Measurements from ENCODE around the gene HMCN1.

Gene HMCN1

DNA sequence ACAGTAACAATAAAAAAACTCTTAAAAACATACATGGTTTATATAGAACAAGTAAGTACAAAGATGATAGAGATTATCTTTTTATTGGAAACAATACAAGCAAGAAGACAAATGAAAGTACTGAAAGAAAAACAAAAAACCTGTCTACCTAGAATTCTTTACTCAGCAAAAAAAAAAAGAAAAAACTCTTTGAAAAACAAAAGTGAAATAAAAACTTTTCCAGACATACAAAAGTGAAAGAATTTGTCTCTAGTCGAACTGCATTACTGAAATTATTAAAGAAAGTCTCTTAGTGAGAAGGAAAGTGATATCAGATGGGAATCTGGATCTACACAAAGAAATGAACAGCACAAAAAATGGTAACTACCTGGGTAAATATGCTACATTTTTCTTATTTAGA lies 2.7 kb upstream of the HMCN1 start:
- no peak overlapping the region for H3K4ac ChIP-seq (ENCODE audit: low read depth, low read length)
- H2AFZ ChIP-seq (ENCODE audit: insufficient read depth, low read length, poor library complexity): no peak overlapping the region
- H3K27ac ChIP-seq (ENCODE audit: low read depth, low read length): no peak overlapping the region
- H3K4me1 ChIP-seq (ENCODE audit: control insufficient read depth in 1 of 2, insufficient read depth in 2 of 2, low read length in 2 of 2): peaks cover 0 to 4% of the 10 kb centered on the region in 2 experiments
- H3K18ac ChIP-seq (ENCODE audit: low read length): no peak overlapping the region
- no peak overlapping the region for H3K23ac ChIP-seq (ENCODE audit: low read length)
- peak in 1 of 2 donors; percentile 51 for DNase-seq
- no peak overlapping the region for H4K91ac ChIP-seq (ENCODE audit: low read depth, low read length)
- no peak overlapping the region for H2AK5ac ChIP-seq (ENCODE audit: low read length)
- no peaks in the 10 kb centered on the region for H3K27me3 ChIP-seq (ENCODE audit: insufficient read depth, low read length)
- H2BK5ac ChIP-seq (ENCODE audit: low read depth, low read length, poor library complexity): no peak overlapping the region
- no peaks in the 10 kb centered on the region for H3K79me2 ChIP-seq (ENCODE audit: control insufficient read depth, insufficient read depth, low read length, poor library complexity)
- H3K4me3 ChIP-seq (ENCODE audit: low read depth, low read length): no peak overlapping the region
- no peak overlapping the region for H2BK12ac ChIP-seq (ENCODE audit: low read length)
- no peaks in the 10 kb centered on the region for H3K9me3 ChIP-seq (ENCODE audit: insufficient read depth, low read depth, low read length)
- no peak overlapping the region for H3K9ac ChIP-seq (ENCODE audit: low read length)
- H3K14ac ChIP-seq (ENCODE audit: low read length): no peak overlapping the region
- H2BK120ac ChIP-seq (ENCODE audit: insufficient read depth, low read length, poor library complexity): no peak overlapping the region
- no peak overlapping the region for H4K8ac ChIP-seq (ENCODE audit: low read depth, low read length)
- no peaks in the 10 kb centered on the region for H3K36me3 ChIP-seq (ENCODE audit: control insufficient read depth in 1 of 2, insufficient read depth in 2 of 2, low read length in 2 of 2)
- no CpG with 5 or more reads among the region's 1 CpG for WGBS (ENCODE audit: extremely low coverage, insufficient coverage, insufficient read length)
- H3K79me1 ChIP-seq (ENCODE audit: low read length): peaks cover 7% of the 10 kb centered on the region
- H3K4me2 ChIP-seq (ENCODE audit: low read length): no peak overlapping the region
- H4K12ac ChIP-seq (ENCODE audit: low read depth, low read length): no peak overlapping the region

DNA sequence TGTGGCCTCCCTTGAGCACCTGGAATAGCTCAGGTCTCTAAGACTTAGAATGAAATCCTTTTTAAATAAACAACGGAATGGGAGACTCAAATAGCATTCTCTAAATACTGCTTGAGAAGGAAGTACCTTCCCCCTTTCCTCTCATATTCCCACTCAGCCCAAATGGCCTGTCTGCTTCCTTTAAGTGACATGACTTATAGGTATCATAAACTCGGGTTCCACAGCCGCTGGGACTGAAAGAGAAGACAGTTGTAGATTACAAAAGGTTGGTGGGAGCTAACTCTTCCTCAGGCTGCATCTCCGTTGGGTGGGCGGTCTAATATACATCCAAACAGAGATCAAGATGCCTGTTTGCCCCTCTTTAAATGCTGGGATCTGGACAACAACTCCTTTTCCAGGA lies 1.2 kb upstream of the HMCN1 start:
- Histone ChIP-seq H3K27ac (ENCODE audit: low read depth, low read length) (no peak overlapping the region), H4K12ac (ENCODE audit: low read depth, low read length) (no peak overlapping the region), H3K36me3 (ENCODE audit: control insufficient read depth in 1 of 2, insufficient read depth in 2 of 2, low read length in 2 of 2) (no peaks in the 10 kb centered on the region), H3K4ac (ENCODE audit: low read depth, low read length) (no peak overlapping the region), H2AK5ac (ENCODE audit: low read length) (no peak overlapping the region), H2BK5ac (ENCODE audit: low read depth, low read length, poor library complexity) (no peak overlapping the region), H3K4me1 (ENCODE audit: control insufficient read depth in 1 of 2, insufficient read depth in 2 of 2, low read length in 2 of 2) (peaks cover 0 to 4% of the 10 kb centered on the region in 2 experiments), H3K27me3 (ENCODE audit: insufficient read depth, low read length) (no peaks in the 10 kb centered on the region), H3K4me3 (ENCODE audit: low read depth, low read length) (no peak overlapping the region), H3K23ac (ENCODE audit: low read length) (no peak overlapping the region), H4K91ac (ENCODE audit: low read depth, low read length) (no peak overlapping the region), H3K4me2 (ENCODE audit: low read length) (no peak overlapping the region), H2BK12ac (ENCODE audit: low read length) (no peak overlapping the region), H3K79me2 (ENCODE audit: control insufficient read depth, insufficient read depth, low read length, poor library complexity) (no peaks in the 10 kb centered on the region), H3K18ac (ENCODE audit: low read length) (no peak overlapping the region), H4K8ac (ENCODE audit: low read depth, low read length) (no peak overlapping the region), H3K9ac (ENCODE audit: low read length) (no peak overlapping the region), H2AFZ (ENCODE audit: insufficient read depth, low read length, poor library complexity) (no peak overlapping the region), H3K9me3 (ENCODE audit: insufficient read depth, low read depth, low read length) (no peaks in the 10 kb centered on the region), H3K14ac (ENCODE audit: low read length) (no peak overlapping the region), H2BK120ac (ENCODE audit: insufficient read depth, low read length, poor library complexity) (no peak overlapping the region), H3K79me1 (ENCODE audit: low read length) (peaks cover 7% of the 10 kb centered on the region)
- no peak for DNase-seq
- WGBS (ENCODE audit: extremely low coverage, insufficient coverage, insufficient read length): no CpG with 5 or more reads among the region's 5 CpGs

DNA sequence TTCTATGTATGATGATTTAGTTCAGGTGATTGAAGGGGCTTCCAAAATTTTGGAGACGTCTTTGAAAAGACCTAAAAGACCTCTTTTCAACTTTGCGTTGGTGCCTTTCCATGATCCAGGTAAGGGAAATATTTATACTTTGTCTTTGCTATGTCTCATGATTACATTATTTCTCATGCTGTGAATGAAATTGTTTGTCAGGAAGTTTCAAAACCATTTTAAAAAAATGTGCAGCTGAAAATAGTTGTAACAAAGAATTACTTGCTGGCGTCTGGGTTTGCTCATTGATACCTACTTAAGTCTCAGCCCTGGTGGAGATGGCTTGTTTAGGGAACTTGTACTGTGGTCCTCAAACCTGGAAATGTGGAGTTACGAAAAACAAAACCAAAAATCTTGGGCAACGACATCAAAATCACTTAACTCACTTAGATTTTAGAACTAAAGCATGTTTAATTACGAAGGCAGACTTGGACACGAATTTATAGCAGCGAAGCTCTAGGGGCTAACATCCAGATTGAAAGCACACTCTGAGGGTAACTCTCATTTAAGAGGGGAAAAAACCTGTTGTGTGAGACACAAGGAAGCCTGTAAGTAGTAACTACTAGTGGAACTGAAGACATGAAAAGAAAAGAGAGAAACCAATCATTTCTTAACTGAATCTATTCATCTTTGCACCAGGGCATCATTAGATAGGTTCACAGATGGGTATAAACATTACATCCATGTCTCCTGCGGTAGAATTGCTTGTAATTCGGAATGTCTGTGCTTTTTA lies 924 bp downstream of the HMCN1 start:
- peak; percentile 6 to 67 for DNase-seq
- Histone ChIP-seq H3K79me2 (ENCODE audit: control insufficient read depth, insufficient read depth, low read length, poor library complexity) (no peaks in the 10 kb centered on the region), H3K4me1 (ENCODE audit: control insufficient read depth in 1 of 2, insufficient read depth in 2 of 2, low read length in 2 of 2) (peaks cover 0 to 4% of the 10 kb centered on the region in 2 experiments), H3K9ac (ENCODE audit: low read length) (no peak overlapping the region), H3K36me3 (ENCODE audit: control insufficient read depth in 1 of 2, insufficient read depth in 2 of 2, low read length in 2 of 2) (no peaks in the 10 kb centered on the region), H2AK5ac (ENCODE audit: low read length) (no peak overlapping the region), H4K91ac (ENCODE audit: low read depth, low read length) (no peak overlapping the region), H3K27ac (ENCODE audit: low read depth, low read length) (no peak overlapping the region), H3K9me3 (ENCODE audit: insufficient read depth, low read depth, low read length) (no peaks in the 10 kb centered on the region), H3K4ac (ENCODE audit: low read depth, low read length) (no peak overlapping the region), H2AFZ (ENCODE audit: insufficient read depth, low read length, poor library complexity) (no peak overlapping the region), H3K14ac (ENCODE audit: low read length) (no peak overlapping the region), H2BK5ac (ENCODE audit: low read depth, low read length, poor library complexity) (no peak overlapping the region), H4K8ac (ENCODE audit: low read depth, low read length) (no peak overlapping the region), H2BK12ac (ENCODE audit: low read length) (no peak overlapping the region), H3K27me3 (ENCODE audit: insufficient read depth, low read length) (no peaks in the 10 kb centered on the region), H2BK120ac (ENCODE audit: insufficient read depth, low read length, poor library complexity) (no peak overlapping the region), H3K18ac (ENCODE audit: low read length) (no peak overlapping the region), H3K4me2 (ENCODE audit: low read length) (peak overlapping the region; percentile 94), H3K23ac (ENCODE audit: low read length) (no peak overlapping the region), H3K4me3 (ENCODE audit: low read depth, low read length) (no peak overlapping the region), H4K12ac (ENCODE audit: low read depth, low read length) (no peak overlapping the region), H3K79me1 (ENCODE audit: low read length) (peaks cover 7% of the 10 kb centered on the region)
- WGBS (ENCODE audit: extremely low coverage, insufficient coverage, insufficient read length): no CpG with 5 or more reads among the region's 10 CpGs

DNA sequence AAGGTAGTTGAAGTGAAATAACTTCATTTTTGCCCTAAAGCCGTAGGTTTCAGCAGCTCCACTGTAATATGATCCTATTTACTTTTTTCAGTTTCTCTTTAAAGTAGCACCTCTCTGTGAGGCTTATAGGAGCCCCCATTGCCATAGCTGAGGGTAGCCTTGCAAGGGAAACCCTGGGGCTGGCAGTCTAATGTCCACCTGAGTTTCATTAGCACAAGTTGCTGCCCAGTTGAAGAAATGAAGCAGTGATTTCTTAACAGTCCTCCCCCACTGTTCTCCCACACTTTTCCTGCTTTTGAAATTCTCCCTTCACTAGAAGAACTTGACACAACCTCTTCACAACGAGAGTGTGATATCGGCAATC lies 1.5 kb downstream of the HMCN1 start:
- Histone ChIP-seq H2AFZ (ENCODE audit: insufficient read depth, low read length, poor library complexity) (no peak overlapping the region), H3K27ac (ENCODE audit: low read depth, low read length) (no peak overlapping the region), H4K12ac (ENCODE audit: low read depth, low read length) (no peak overlapping the region), H3K9ac (ENCODE audit: low read length) (no peak overlapping the region), H3K4me3 (ENCODE audit: low read depth, low read length) (no peak overlapping the region), H3K18ac (ENCODE audit: low read length) (no peak overlapping the region), H3K9me3 (ENCODE audit: insufficient read depth, low read depth, low read length) (no peaks in the 10 kb centered on the region), H3K27me3 (ENCODE audit: insufficient read depth, low read length) (no peaks in the 10 kb centered on the region), H4K8ac (ENCODE audit: low read depth, low read length) (no peak overlapping the region), H2AK5ac (ENCODE audit: low read length) (no peak overlapping the region), H3K36me3 (ENCODE audit: control insufficient read depth in 1 of 2, insufficient read depth in 2 of 2, low read length in 2 of 2) (no peaks in the 10 kb centered on the region), H2BK5ac (ENCODE audit: low read depth, low read length, poor library complexity) (no peak overlapping the region), H3K79me2 (ENCODE audit: control insufficient read depth, insufficient read depth, low read length, poor library complexity) (no peaks in the 10 kb centered on the region), H3K14ac (ENCODE audit: low read length) (no peak overlapping the region), H3K4me1 (ENCODE audit: control insufficient read depth in 1 of 2, insufficient read depth in 2 of 2, low read length in 2 of 2) (peaks cover 0 to 4% of the 10 kb centered on the region in 2 experiments), H3K4ac (ENCODE audit: low read depth, low read length) (no peak overlapping the region), H3K4me2 (ENCODE audit: low read length) (peak overlapping the region; percentile 1), H4K91ac (ENCODE audit: low read depth, low read length) (no peak overlapping the region), H2BK120ac (ENCODE audit: insufficient read depth, low read length, poor library complexity) (no peak overlapping the region), H2BK12ac (ENCODE audit: low read length) (no peak overlapping the region), H3K79me1 (ENCODE audit: low read length) (peaks cover 7% of the 10 kb centered on the region), H3K23ac (ENCODE audit: low read length) (no peak overlapping the region)
- WGBS (ENCODE audit: extremely low coverage, insufficient coverage, insufficient read length): no CpG with 5 or more reads among the region's 3 CpGs
- DNase-seq: no peak

Measured in trophoblast cell (in vitro differentiated cells and primary cell).